Osteocyte (in vitro differentiated cells): Measurements from ENCODE around the gene CCL22. TPM values are rescaled to one million over a fixed set of nuclear protein-coding genes. Genes with fewer than 3 reads are reported as not detected.
A peak's percentile ranks its signal among the peaks of the same experiment; 100 is the strongest.

Source experiments
- DNase-seq: peaks from one replicate; pipeline ENCODE4 v3.0.0; 2021; ENCODE audit warnings: mixed read lengths; ENCODE audit not compliant: unreplicated experiment; ENCODE audit errors: extremely low spot score
- H3K27ac Mint-ChIP-seq: one replicate; pipeline ENCODE4 v1.8.0; 2021; ENCODE audit warnings: mild to moderate bottlenecking, mixed read lengths; ENCODE audit not compliant: unreplicated experiment
- H3K27me3 Mint-ChIP-seq: one replicate; pipeline ENCODE4 v1.8.0; 2021; ENCODE audit warnings: mixed read lengths; ENCODE audit not compliant: unreplicated experiment
- H3K36me3 Mint-ChIP-seq: one replicate; pipeline ENCODE4 v1.8.0; 2021; ENCODE audit warnings: mixed read lengths; ENCODE audit not compliant: unreplicated experiment
- H3K4me1 Mint-ChIP-seq: one replicate; pipeline ENCODE4 v1.8.0; 2021; ENCODE audit warnings: mixed read lengths; ENCODE audit not compliant: unreplicated experiment
- H3K4me3 Mint-ChIP-seq: one replicate; pipeline ENCODE4 v1.8.0; 2021; ENCODE audit warnings: mild to moderate bottlenecking, moderate library complexity, mixed read lengths; ENCODE audit not compliant: unreplicated experiment
- H3K9me3 Mint-ChIP-seq: one replicate; pipeline ENCODE4 v1.8.0; 2021; ENCODE audit warnings: mixed read lengths; ENCODE audit not compliant: unreplicated experiment
- total RNA-seq: library from RNA; stranded (reverse); gene quantifications from 2 replicates; pipeline ENCODE4 v1.2.1, GENCODE V29; 2021
- TF ChIP-seq, protein P1 (sequence below): fragments of 200-600 bp; sonication (generic); IDR thresholded peaks from 2 replicates; pipeline ENCODE4 v1.5.0; 2021; ENCODE audit warnings: antibody characterized with exemption, mild to moderate bottlenecking, moderate library complexity

CCL22 gene
- total RNA-seq, 1 donor from 2014 or later = not detected

DNA sequence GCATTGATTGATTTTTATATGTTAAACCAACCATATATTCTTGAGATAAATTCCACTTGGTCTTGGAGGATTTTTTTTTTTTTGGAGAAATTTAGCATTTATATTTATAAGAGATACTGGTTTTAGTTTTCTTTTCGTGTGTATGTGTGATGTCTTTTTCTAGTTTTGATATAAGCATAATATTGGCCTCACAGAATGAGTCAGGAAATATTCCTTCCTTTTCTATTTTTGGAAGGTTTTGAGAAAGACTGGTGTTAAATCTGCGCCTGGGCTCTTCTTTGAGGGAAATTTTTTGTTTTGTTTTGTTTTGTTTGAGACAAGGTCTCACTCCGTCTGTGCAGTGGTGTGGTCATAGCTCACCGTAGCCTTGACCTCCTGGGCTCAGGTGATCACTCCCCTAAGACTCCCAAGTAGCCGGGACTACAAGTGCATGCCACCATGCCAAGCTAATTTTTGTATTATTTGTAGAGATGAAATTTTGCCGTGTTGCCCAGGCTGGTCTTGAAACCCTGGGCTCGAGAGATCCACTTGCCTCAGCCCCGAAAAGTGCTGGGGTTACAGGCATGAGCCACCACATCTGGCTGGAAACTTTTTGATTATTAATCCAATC is 28.8 kb upstream of the CCL22 start:
- no peak overlapping the region for H3K27ac Mint-ChIP-seq
- no peak overlapping the region for H3K4me3 Mint-ChIP-seq
- H3K4me1 Mint-ChIP-seq = peaks cover 1% of the 10 kb centered on the region
- TF ChIP-seq, protein P1, sequence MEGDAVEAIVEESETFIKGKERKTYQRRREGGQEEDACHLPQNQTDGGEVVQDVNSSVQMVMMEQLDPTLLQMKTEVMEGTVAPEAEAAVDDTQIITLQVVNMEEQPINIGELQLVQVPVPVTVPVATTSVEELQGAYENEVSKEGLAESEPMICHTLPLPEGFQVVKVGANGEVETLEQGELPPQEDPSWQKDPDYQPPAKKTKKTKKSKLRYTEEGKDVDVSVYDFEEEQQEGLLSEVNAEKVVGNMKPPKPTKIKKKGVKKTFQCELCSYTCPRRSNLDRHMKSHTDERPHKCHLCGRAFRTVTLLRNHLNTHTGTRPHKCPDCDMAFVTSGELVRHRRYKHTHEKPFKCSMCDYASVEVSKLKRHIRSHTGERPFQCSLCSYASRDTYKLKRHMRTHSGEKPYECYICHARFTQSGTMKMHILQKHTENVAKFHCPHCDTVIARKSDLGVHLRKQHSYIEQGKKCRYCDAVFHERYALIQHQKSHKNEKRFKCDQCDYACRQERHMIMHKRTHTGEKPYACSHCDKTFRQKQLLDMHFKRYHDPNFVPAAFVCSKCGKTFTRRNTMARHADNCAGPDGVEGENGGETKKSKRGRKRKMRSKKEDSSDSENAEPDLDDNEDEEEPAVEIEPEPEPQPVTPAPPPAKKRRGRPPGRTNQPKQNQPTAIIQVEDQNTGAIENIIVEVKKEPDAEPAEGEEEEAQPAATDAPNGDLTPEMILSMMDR = no peak
- H3K36me3 Mint-ChIP-seq = no peaks in the 10 kb centered on the region
- H3K27me3 Mint-ChIP-seq = peaks cover 69% of the 10 kb centered on the region
- peak; percentile 40 for DNase-seq
- H3K9me3 Mint-ChIP-seq = peaks cover 10% of the 10 kb centered on the region

DNA sequence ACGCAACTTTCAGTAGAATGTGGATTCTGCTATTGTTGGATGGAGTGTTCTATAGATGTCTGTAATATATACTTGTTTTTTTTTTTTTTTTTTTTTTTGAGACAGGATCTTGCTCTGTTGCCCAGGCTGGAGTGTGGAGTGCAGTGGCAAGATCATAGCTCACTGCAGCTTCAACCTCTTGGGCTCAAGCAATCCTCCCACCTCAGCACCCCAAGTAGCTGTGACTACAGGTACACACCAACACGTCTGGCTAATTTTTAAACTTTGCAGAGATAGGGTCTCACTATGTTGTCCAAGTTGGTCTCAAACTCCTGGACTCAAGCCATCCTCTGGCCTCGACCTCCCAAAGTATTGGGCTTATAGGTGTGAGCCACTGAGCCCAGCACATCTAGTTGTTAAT is 27.2 kb upstream of the CCL22 start:
- Mint-ChIP-seq H3K9me3 (peaks cover 10% of the 10 kb centered on the region), H3K27me3 (peaks cover 80% of the 10 kb centered on the region), H3K36me3 (no peaks in the 10 kb centered on the region), H3K4me3 (no peak overlapping the region), H3K27ac (no peak overlapping the region), H3K4me1 (peaks cover 1% of the 10 kb centered on the region)
- DNase-seq = peak; percentile 17
- TF ChIP-seq, protein P1 = no peak

DNA sequence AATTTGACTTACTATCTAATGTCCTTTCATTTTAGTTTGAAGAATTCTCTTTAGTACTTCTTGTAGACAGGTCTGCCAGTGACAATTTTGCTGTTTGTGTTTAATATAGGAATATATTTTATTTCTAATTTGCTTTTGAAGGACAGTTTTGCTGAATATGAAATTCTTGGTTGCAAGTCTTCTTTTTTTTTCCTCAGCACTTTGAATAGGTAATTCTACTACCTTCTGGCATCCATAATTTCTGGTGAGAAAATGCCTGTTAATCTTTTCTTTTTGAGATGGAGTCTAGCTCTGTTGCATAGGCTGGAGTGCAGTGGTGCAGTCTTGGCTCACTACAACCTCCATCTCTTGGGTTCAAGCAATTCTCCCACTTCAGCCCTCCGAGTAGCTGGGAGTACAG is 25.2 kb upstream of the CCL22 start:
- TF ChIP-seq, protein P1 = no peak
- H3K27me3 Mint-ChIP-seq = peaks cover 81% of the 10 kb centered on the region
- no peak for DNase-seq
- H3K36me3 Mint-ChIP-seq = no peaks in the 10 kb centered on the region
- H3K4me3 Mint-ChIP-seq = no peak overlapping the region
- H3K9me3 Mint-ChIP-seq = peaks cover 11% of the 10 kb centered on the region
- no peak overlapping the region for H3K27ac Mint-ChIP-seq
- peaks cover 1% of the 10 kb centered on the region for H3K4me1 Mint-ChIP-seq

- H3K36me3 Mint-ChIP-seq = no peaks in the 10 kb centered on the region
- peaks cover 8% of the 10 kb centered on the region for H3K4me1 Mint-ChIP-seq
- DNase-seq = peak; percentile 10
- TF ChIP-seq, protein P1 = no peak
- peaks cover 74% of the 10 kb centered on the region for H3K27me3 Mint-ChIP-seq
- peaks cover 16% of the 10 kb centered on the region for H3K9me3 Mint-ChIP-seq
- H3K27ac Mint-ChIP-seq = no peak overlapping the region
- no peak overlapping the region for H3K4me3 Mint-ChIP-seq
Observed at GRCh38 chr16:57335366-57335765, 23.2 kb upstream of the CCL22 start.

GRCh38 chr16:57341062-57341440 is 17.5 kb upstream of the CCL22 start:
- no peak overlapping the region for H3K4me3 Mint-ChIP-seq
- H3K36me3 Mint-ChIP-seq = no peaks in the 10 kb centered on the region
- TF ChIP-seq, protein P1 = no peak
- peak overlapping the region; percentile 80 for H3K27ac Mint-ChIP-seq
- H3K4me1 Mint-ChIP-seq = peaks cover 28% of the 10 kb centered on the region
- peaks cover 6% of the 10 kb centered on the region for H3K9me3 Mint-ChIP-seq
- peaks cover 48% of the 10 kb centered on the region for H3K27me3 Mint-ChIP-seq
- DNase-seq = peak; percentile 32
